Hepatocyte (in vitro differentiated cells): ENCODE data around the gene B2M.

Source experiments
- EZH2phosphoT487 ChIP-seq: fragments of 200-600 bp; sonication (generic); IDR thresholded peaks from one replicate; pipeline ENCODE4 v1.6.1; 2018; ENCODE audit warnings: antibody characterized with exemption, mild to moderate bottlenecking, low read depth, moderate library complexity; ENCODE audit not compliant: unreplicated experiment, severe bottlenecking
- TF ChIP-seq, protein P1 (sequence below): fragments of 200-600 bp; sonication (generic); IDR thresholded peaks from 2 replicates; pipeline ENCODE4 v1.5.1; 2016; ENCODE audit warnings: antibody characterized with exemption, mild to moderate bottlenecking; ENCODE audit not compliant: poor library complexity

DNA sequence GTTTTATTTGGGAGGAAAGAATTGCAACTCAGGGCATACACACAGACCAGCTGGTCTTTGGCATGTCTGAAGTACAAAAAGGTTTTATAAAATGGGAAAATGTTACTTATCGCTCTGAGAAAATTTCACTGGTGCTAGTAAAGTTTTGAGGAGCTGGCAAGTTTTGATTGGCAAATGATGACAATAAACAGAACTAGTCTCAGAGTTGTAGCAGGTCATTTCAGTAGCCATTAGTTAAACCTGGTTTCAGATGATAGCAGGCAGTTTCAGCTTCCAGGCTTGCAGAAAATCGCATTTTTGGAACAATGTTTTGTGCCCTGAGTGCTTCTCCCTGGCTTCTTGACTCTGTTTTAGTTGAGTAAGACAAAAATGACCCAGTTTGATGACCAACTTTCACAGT is 10.7 kb downstream of the B2M start:
- TF ChIP-seq, protein P1, sequence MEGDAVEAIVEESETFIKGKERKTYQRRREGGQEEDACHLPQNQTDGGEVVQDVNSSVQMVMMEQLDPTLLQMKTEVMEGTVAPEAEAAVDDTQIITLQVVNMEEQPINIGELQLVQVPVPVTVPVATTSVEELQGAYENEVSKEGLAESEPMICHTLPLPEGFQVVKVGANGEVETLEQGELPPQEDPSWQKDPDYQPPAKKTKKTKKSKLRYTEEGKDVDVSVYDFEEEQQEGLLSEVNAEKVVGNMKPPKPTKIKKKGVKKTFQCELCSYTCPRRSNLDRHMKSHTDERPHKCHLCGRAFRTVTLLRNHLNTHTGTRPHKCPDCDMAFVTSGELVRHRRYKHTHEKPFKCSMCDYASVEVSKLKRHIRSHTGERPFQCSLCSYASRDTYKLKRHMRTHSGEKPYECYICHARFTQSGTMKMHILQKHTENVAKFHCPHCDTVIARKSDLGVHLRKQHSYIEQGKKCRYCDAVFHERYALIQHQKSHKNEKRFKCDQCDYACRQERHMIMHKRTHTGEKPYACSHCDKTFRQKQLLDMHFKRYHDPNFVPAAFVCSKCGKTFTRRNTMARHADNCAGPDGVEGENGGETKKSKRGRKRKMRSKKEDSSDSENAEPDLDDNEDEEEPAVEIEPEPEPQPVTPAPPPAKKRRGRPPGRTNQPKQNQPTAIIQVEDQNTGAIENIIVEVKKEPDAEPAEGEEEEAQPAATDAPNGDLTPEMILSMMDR = no peak
- TF ChIP-seq EZH2phosphoT487 = no peak
